Measurements from ENCODE around the gene ANKIB1.

GRCh38 chr7:92296235-92296634 is 50.5 kb downstream of the ANKIB1 start:
- TF ChIP-seq POLR2AphosphoS5 (IDR thresholded peaks at IDR 0.05; ENCODE audit: borderline replicate concordance, low read depth, low read length) = no peak
- TF ChIP-seq EZH2 (IDR thresholded peaks at IDR 0.05) = no peak

Measured in SK-N-MC (cell line).